Activated CD4-positive, alpha-beta memory T cell treated with anti-CD3 and anti-CD28 coated beads, Interleukin-2, amount 10 ng/mL, durations not matched to agents 7 days and 5 days (primary cell): ENCODE results near the gene SLITRK6. TPM values are rescaled to one million over a fixed set of nuclear protein-coding genes. Genes with fewer than 3 reads are reported as not detected.

Experiments used
- CTCF ChIA-PET: fragments of 350-600 bp; sonication (Branson Sonifier 250); formaldehyde crosslinking; loops from one replicate; lab custom pipeline; 2021; ENCODE audit warnings: antibody characterized with exemption, inconsistent platforms; lab: Charles Lee
- POLR2A ChIA-PET: fragments of 350-600 bp; sonication (Branson Sonifier 250); formaldehyde crosslinking; loops from one replicate; lab custom pipeline; 2021; ENCODE audit warnings: antibody characterized with exemption; lab: Charles Lee
- DNase-seq: peaks from one replicate; pipeline ENCODE4 v3.0.0-alpha.2; 2020
- H3K27ac Mint-ChIP-seq: one replicate; pipeline ENCODE4 v1.8.0; 2021; ENCODE audit warnings: mild to moderate bottlenecking, mixed read lengths
- H3K27me3 Mint-ChIP-seq: one replicate; pipeline ENCODE4 v1.8.0; 2021; ENCODE audit warnings: mixed read lengths
- H3K36me3 Mint-ChIP-seq: one replicate; pipeline ENCODE4 v1.8.0; 2021; ENCODE audit warnings: low read depth, mixed read lengths
- H3K4me1 Mint-ChIP-seq: one replicate; pipeline ENCODE4 v1.8.0; 2021; ENCODE audit warnings: mixed read lengths
- H3K4me3 Mint-ChIP-seq: one replicate; pipeline ENCODE4 v1.8.0; 2021; ENCODE audit warnings: mild to moderate bottlenecking, mixed read lengths
- H3K9me3 Mint-ChIP-seq: one replicate; pipeline ENCODE4 v1.8.0; 2021; ENCODE audit warnings: mixed read lengths
- total RNA-seq, 2 experiments: library from RNA; stranded (reverse); gene quantifications; one replicate each; pipeline ENCODE4 v1.2.3, GENCODE V29; 2021

Gene SLITRK6
- not detected for total RNA-seq

GRCh38 chr13:85799097-85799582, at the start of gene SLITRK6:
TSS of gene SLITRK6 (minus strand) at chr13:85799419. CDS start at chr13:85796508, 2,911 bp downstream.
- Mint-ChIP-seq H3K27me3 (no peaks in the 10 kb centered on the region), H3K36me3 (no peaks in the 10 kb centered on the region), H3K4me3 (no peak within 1 kb of the TSS), H3K9me3 (no peaks in the 10 kb centered on the region), H3K27ac (no peak within 1 kb of the TSS), H3K4me1 (no peaks in the 10 kb centered on the region)
- POLR2A ChIA-PET, result no interaction called here
- no peak for DNase-seq
- CTCF ChIA-PET, result no interaction called here

GRCh38 chr13:85847012-85847411, 47.8 kb upstream of the SLITRK6 start:
- Mint-ChIP-seq H3K9me3 (peaks cover 7% of the 10 kb centered on the region), H3K4me1 (no peaks in the 10 kb centered on the region), H3K27me3 (no peaks in the 10 kb centered on the region), H3K4me3 (no peak overlapping the region), H3K36me3 (no peaks in the 10 kb centered on the region), H3K27ac (no peak overlapping the region)
- no peak for DNase-seq
- POLR2A ChIA-PET, result no interaction called here
- CTCF ChIA-PET, result no interaction called here

GRCh38 chr13:85841427-85841826, 42.2 kb upstream of the SLITRK6 start:
- CTCF ChIA-PET, result no interaction called here

GRCh38 chr13:85833921-85834320, 34.7 kb upstream of the SLITRK6 start:
- H3K4me3 Mint-ChIP-seq, result no peak overlapping the region
- H3K9me3 Mint-ChIP-seq, result no peaks in the 10 kb centered on the region
- H3K36me3 Mint-ChIP-seq, result no peaks in the 10 kb centered on the region
- H3K27me3 Mint-ChIP-seq, result no peaks in the 10 kb centered on the region
- no peaks in the 10 kb centered on the region for H3K4me1 Mint-ChIP-seq
- H3K27ac Mint-ChIP-seq, result no peak overlapping the region
- POLR2A ChIA-PET, result no interaction called here
- CTCF ChIA-PET, result no interaction called here
- no peak for DNase-seq

More at GRCh38 chr13:85841427-85841826, 42.2 kb upstream of the SLITRK6 start:
- POLR2A ChIA-PET, result no interaction called here
- H3K27ac Mint-ChIP-seq, result no peak overlapping the region
- H3K9me3 Mint-ChIP-seq, result no peaks in the 10 kb centered on the region
- H3K27me3 Mint-ChIP-seq, result no peaks in the 10 kb centered on the region
- DNase-seq, result no peak
- no peaks in the 10 kb centered on the region for H3K4me1 Mint-ChIP-seq
- no peak overlapping the region for H3K4me3 Mint-ChIP-seq
- H3K36me3 Mint-ChIP-seq, result no peaks in the 10 kb centered on the region

- ChIA-PET CTCF (no interaction called here), POLR2A (no interaction called here)
- Mint-ChIP-seq H3K4me1 (no peaks in the 10 kb centered on the region), H3K36me3 (no peaks in the 10 kb centered on the region), H3K4me3 (no peak overlapping the region), H3K9me3 (no peaks in the 10 kb centered on the region), H3K27me3 (no peaks in the 10 kb centered on the region), H3K27ac (no peak overlapping the region)
- no peak for DNase-seq
Measured at GRCh38 chr13:85828094-85828684, 29.0 kb upstream of the SLITRK6 start.

GRCh38 chr13:85825454-85825853, 26.2 kb upstream of the SLITRK6 start:
- Mint-ChIP-seq H3K4me1 (no peaks in the 10 kb centered on the region), H3K36me3 (no peaks in the 10 kb centered on the region), H3K4me3 (no peak overlapping the region), H3K27ac (no peak overlapping the region), H3K9me3 (no peaks in the 10 kb centered on the region), H3K27me3 (no peaks in the 10 kb centered on the region)
- POLR2A ChIA-PET, result no interaction called here
- CTCF ChIA-PET, result no interaction called here
- DNase-seq, result no peak

GRCh38 chr13:85823832-85824231, 24.6 kb upstream of the SLITRK6 start:
- ChIA-PET CTCF (no interaction called here), POLR2A (no interaction called here)
- no peaks in the 10 kb centered on the region for H3K36me3 Mint-ChIP-seq
- H3K27me3 Mint-ChIP-seq, result no peaks in the 10 kb centered on the region
- H3K27ac Mint-ChIP-seq, result no peak overlapping the region
- no peaks in the 10 kb centered on the region for H3K9me3 Mint-ChIP-seq
- H3K4me1 Mint-ChIP-seq, result no peaks in the 10 kb centered on the region
- no peak overlapping the region for H3K4me3 Mint-ChIP-seq
- DNase-seq, result no peak

GRCh38 chr13:85819513-85819912, 20.3 kb upstream of the SLITRK6 start:
- no peak overlapping the region for H3K4me3 Mint-ChIP-seq
- no peaks in the 10 kb centered on the region for H3K4me1 Mint-ChIP-seq
- H3K9me3 Mint-ChIP-seq, result peaks cover 2% of the 10 kb centered on the region
- no peaks in the 10 kb centered on the region for H3K36me3 Mint-ChIP-seq
- no peak for DNase-seq
- CTCF ChIA-PET, result no interaction called here
- POLR2A ChIA-PET, result no interaction called here
- no peak overlapping the region for H3K27ac Mint-ChIP-seq
- H3K27me3 Mint-ChIP-seq, result no peaks in the 10 kb centered on the region

- CTCF ChIA-PET, result no interaction called here
- Mint-ChIP-seq H3K27me3 (no peaks in the 10 kb centered on the region), H3K9me3 (peaks cover 2% of the 10 kb centered on the region), H3K4me1 (no peaks in the 10 kb centered on the region), H3K4me3 (no peak overlapping the region), H3K27ac (no peak overlapping the region), H3K36me3 (no peaks in the 10 kb centered on the region)
- POLR2A ChIA-PET, result no interaction called here
- no peak for DNase-seq
Measured at GRCh38 chr13:85816413-85816812, 17.2 kb upstream of the SLITRK6 start.

- POLR2A ChIA-PET, result no interaction called here
- CTCF ChIA-PET, result no interaction called here
- H3K36me3 Mint-ChIP-seq, result no peaks in the 10 kb centered on the region
- peaks cover 2% of the 10 kb centered on the region for H3K9me3 Mint-ChIP-seq
- no peaks in the 10 kb centered on the region for H3K4me1 Mint-ChIP-seq
- H3K27ac Mint-ChIP-seq, result no peak overlapping the region
- H3K4me3 Mint-ChIP-seq, result no peak overlapping the region
- DNase-seq, result no peak
- H3K27me3 Mint-ChIP-seq, result no peaks in the 10 kb centered on the region
Measured at GRCh38 chr13:85812282-85812681, 13.1 kb upstream of the SLITRK6 start.

GRCh38 chr13:85808811-85809210, 9.6 kb upstream of the SLITRK6 start:
- POLR2A ChIA-PET, result no interaction called here
- CTCF ChIA-PET, result no interaction called here
- H3K4me3 Mint-ChIP-seq, result no peak overlapping the region
- H3K27me3 Mint-ChIP-seq, result no peaks in the 10 kb centered on the region
- DNase-seq, result no peak
- no peaks in the 10 kb centered on the region for H3K36me3 Mint-ChIP-seq
- no peaks in the 10 kb centered on the region for H3K9me3 Mint-ChIP-seq
- H3K4me1 Mint-ChIP-seq, result no peaks in the 10 kb centered on the region
- no peak overlapping the region for H3K27ac Mint-ChIP-seq

GRCh38 chr13:85806553-85807175, 7.4 kb upstream of the SLITRK6 start:
- no peaks in the 10 kb centered on the region for H3K9me3 Mint-ChIP-seq
- no peak for DNase-seq
- no peaks in the 10 kb centered on the region for H3K27me3 Mint-ChIP-seq
- H3K27ac Mint-ChIP-seq, result no peak overlapping the region
- POLR2A ChIA-PET, result no interaction called here
- CTCF ChIA-PET, result no interaction called here
- H3K36me3 Mint-ChIP-seq, result no peaks in the 10 kb centered on the region
- no peaks in the 10 kb centered on the region for H3K4me1 Mint-ChIP-seq
- H3K4me3 Mint-ChIP-seq, result no peak overlapping the region

GRCh38 chr13:85798556-85798955, 663 bp downstream of the SLITRK6 start:
- H3K27ac Mint-ChIP-seq, result no peak overlapping the region
- no peak for DNase-seq
- no peaks in the 10 kb centered on the region for H3K27me3 Mint-ChIP-seq
- ChIA-PET CTCF (no interaction called here), POLR2A (no interaction called here)
- no peak overlapping the region for H3K4me3 Mint-ChIP-seq
- H3K36me3 Mint-ChIP-seq, result no peaks in the 10 kb centered on the region
- no peaks in the 10 kb centered on the region for H3K4me1 Mint-ChIP-seq
- no peaks in the 10 kb centered on the region for H3K9me3 Mint-ChIP-seq

GRCh38 chr13:85797311-85797710, 1.9 kb downstream of the SLITRK6 start:
- ChIA-PET CTCF (no interaction called here), POLR2A (no interaction called here)
- no peaks in the 10 kb centered on the region for H3K36me3 Mint-ChIP-seq
- H3K27me3 Mint-ChIP-seq, result no peaks in the 10 kb centered on the region
- no peak overlapping the region for H3K27ac Mint-ChIP-seq
- H3K9me3 Mint-ChIP-seq, result no peaks in the 10 kb centered on the region
- H3K4me3 Mint-ChIP-seq, result no peak overlapping the region
- DNase-seq, result no peak
- no peaks in the 10 kb centered on the region for H3K4me1 Mint-ChIP-seq
